K562 (cell line): ENCODE data around the gene AGL. TPM values are rescaled to one million over a fixed set of nuclear protein-coding genes. Genes with fewer than 3 reads are reported as not detected.

Experiments used
- ATAC-seq: fragments of 200-7000 bp; cut with Tn5 transposase; 3 replicates; pipeline ENCODE4 v1.9.1; 2020; ENCODE audit warnings: moderate library complexity
- BruUV-seq: library from RNA; stranded (reverse); fragments of 400-500 nt; replicated peaks from 2 replicates; lab custom pipeline; 2021; lab: Mats Ljungman, UMichigan
- CTCF ChIA-PET: fragments of 300-600 bp; formaldehyde crosslinking; extraction: SDS; loops from one replicate; lab custom pipeline; 2021; ENCODE audit warnings: low intra/inter-chr PET ratio; lab: Yijun Ruan, JAX
- POLR2A ChIA-PET: fragments of 300-600, 350-650 bp; sonication (Branson Sonifier 250); formaldehyde crosslinking; extraction: SDS; loops from one replicate; lab custom pipeline; 2021; ENCODE audit warnings: antibody characterized with exemption, inconsistent platforms; lab: Yijun Ruan, JAX
- DNase-seq, 4 experiments: peaks; one replicate each; pipeline versions ENCODE4 v3.0.0 to v3.0.0-alpha.2; 2011 to 2018; ENCODE audit warnings: low spot score in 3 of 4, mixed read lengths in 3 of 4; ENCODE audit errors: extremely low read depth in 1 of 4
- FAIRE-seq: peaks from 2 replicates; lab custom pipeline; 2011; peaks lifted over from hg19 to GRCh38; lab: Jason Lieb, UNC
- H2AFZ ChIP-seq: 2 replicates; pipeline ENCODE4 v1.6.0; 2011; ENCODE audit warnings: low read depth, low read length, control low read depth, inconsistent platforms
- H3K27ac ChIP-seq: fragments of 200-600 bp; 3 replicates; pipeline ENCODE4 v1.8.0; 2011; ENCODE audit warnings: low read depth, mild to moderate bottlenecking, control low read depth, inconsistent platforms, low read length, moderate library complexity, mixed read lengths; ENCODE audit errors: extremely low read depth
- H3K27me3 ChIP-seq, 2 experiments: fragments of 300-600 bp in 1 of 2; 2 replicates in 1 of 2; 3 replicates in 1 of 2; pipeline versions ENCODE4 v1.6.0 to v1.8.0; 2011; ENCODE audit warnings: inconsistent platforms in 2 of 2, low read length in 2 of 2, mild to moderate bottlenecking in 1 of 2, mixed read lengths in 1 of 2, moderate library complexity in 1 of 2; ENCODE audit not compliant: control insufficient read depth in 2 of 2, insufficient read depth in 2 of 2
- H3K36me3 ChIP-seq: fragments of 300-600 bp; 3 replicates; pipeline ENCODE4 v1.8.0; 2011; ENCODE audit warnings: mild to moderate bottlenecking, low read length, inconsistent platforms; ENCODE audit not compliant: control insufficient read depth, insufficient read depth
- H3K4me1 ChIP-seq, 2 experiments: fragments of 200-600 bp in 1 of 2; replicated peaks in 1 of 2; 2 replicates in 1 of 2; 3 replicates in 1 of 2; pipeline versions ENCODE4 v1.5.1 to v1.8.0; 2011; ENCODE audit warnings: inconsistent platforms in 2 of 2, low read length in 2 of 2, mild to moderate bottlenecking in 1 of 2, mixed read lengths in 1 of 2, moderate library complexity in 1 of 2; ENCODE audit not compliant: control insufficient read depth in 2 of 2, insufficient read depth in 2 of 2
- H3K4me2 ChIP-seq: 2 replicates; pipeline ENCODE4 v1.6.1; 2011; ENCODE audit warnings: low read length, control low read depth, inconsistent platforms, mixed read lengths; ENCODE audit not compliant: insufficient read depth
- H3K4me3 ChIP-seq: fragments of 200-600 bp; sonication (generic), shearing (Covaris generic); 2 replicates; pipeline ENCODE4 v1.5.1; 2016; ENCODE audit warnings: control low read depth, inconsistent platforms
- H3K79me2 ChIP-seq: fragments of 200-600 bp; 3 replicates; pipeline ENCODE4 v1.8.0; 2011; ENCODE audit warnings: low read length, inconsistent platforms; ENCODE audit not compliant: control insufficient read depth, insufficient read depth
- H3K9ac ChIP-seq, 2 experiments: 2 replicates each; pipeline versions ENCODE4 v1.6.0 to v1.6.1; 2011; ENCODE audit warnings: low read depth in 2 of 2, low read length in 2 of 2, control low read depth in 1 of 2, inconsistent platforms in 1 of 2, mild to moderate bottlenecking in 1 of 2, mixed read lengths in 1 of 2; ENCODE audit not compliant: insufficient read depth in 1 of 2
- H3K9me1 ChIP-seq: one replicate; pipeline ENCODE4 v1.6.0; 2011; ENCODE audit warnings: inconsistent platforms, mild to moderate bottlenecking, low read length, moderate library complexity; ENCODE audit not compliant: control insufficient read depth, insufficient read depth
- H3K9me3 ChIP-seq: replicated peaks from 2 replicates; pipeline ENCODE4 v1.5.1; 2011; ENCODE audit warnings: low read depth, low read length, inconsistent platforms; ENCODE audit not compliant: control insufficient read depth, insufficient read depth
- H4K20me1 ChIP-seq: replicated peaks from 2 replicates; pipeline ENCODE4 v1.6.1; 2011; ENCODE audit warnings: low read length, inconsistent platforms, mixed read lengths; ENCODE audit not compliant: control insufficient read depth, insufficient read depth
- C11orf30 ChIP-seq: fragments of 450-650 bp; IDR thresholded peaks from 2 replicates; pipeline ENCODE4 v1.6.1; 2016; ENCODE audit warnings: low read depth, mild to moderate bottlenecking
- GABPB2 ChIP-seq: fragments of 250-450 bp; sonication (Bioruptor Pico); conservative IDR thresholded peaks from 2 replicates; pipeline ENCODE4 v1.5.1; 2021; ENCODE audit warnings: mild to moderate bottlenecking
- IRF2 ChIP-seq: sonication (generic); formaldehyde crosslinking; IDR thresholded peaks from 2 replicates; pipeline ENCODE4 v1.8.1; 2022; ENCODE audit warnings: mild to moderate bottlenecking, missing genetic modification reagents
- KAT7 ChIP-seq: sonication (generic); formaldehyde crosslinking; IDR thresholded peaks from 2 replicates; pipeline ENCODE4 v1.8.0; 2022; ENCODE audit warnings: missing genetic modification reagents, mild to moderate bottlenecking, borderline replicate concordance
- L3MBTL2 ChIP-seq: fragments of 450-650 bp; IDR thresholded peaks from 2 replicates; pipeline ENCODE4 v1.6.1; 2016; ENCODE audit warnings: mild to moderate bottlenecking, moderate library complexity
- MEF2D ChIP-seq: conservative IDR thresholded peaks from 2 replicates; pipeline ENCODE4 v1.6.1; 2016; ENCODE audit warnings: low read depth, missing genetic modification characterization, missing compliant biosample characterization
- NCOA6 ChIP-seq: fragments of 450-650 bp; IDR thresholded peaks from 2 replicates; pipeline ENCODE4 v1.6.1; 2017; ENCODE audit warnings: mild to moderate bottlenecking
- NELFE ChIP-seq: IDR thresholded peaks from 2 replicates; pipeline ENCODE4 v1.6.1; 2011; ENCODE audit warnings: mild to moderate bottlenecking; ENCODE audit not compliant: insufficient read depth, insufficient read length
- NEUROD1 ChIP-seq: fragments of 150-350 bp; IDR thresholded peaks from 2 replicates; pipeline ENCODE4 v1.6.1; 2014; ENCODE audit warnings: borderline replicate concordance, low read length, low read depth; ENCODE audit not compliant: partially characterized antibody
- PHTF2 ChIP-seq: fragments of 250-450 bp; sonication (Bioruptor Pico); IDR thresholded peaks from 2 replicates; pipeline ENCODE4 v1.5.0; 2021; ENCODE audit warnings: mild to moderate bottlenecking
- SMAD1 ChIP-seq: fragments of 150-350 bp; IDR thresholded peaks from 2 replicates; pipeline ENCODE4 v1.6.1; 2014; ENCODE audit warnings: low read length, low read depth; ENCODE audit not compliant: partially characterized antibody
- TBP ChIP-seq: optimal IDR thresholded peaks from 2 replicates; pipeline ENCODE3; 2011; ENCODE audit warnings: low read depth, low read length, improper control_type of control experiment
- WHSC1 ChIP-seq: IDR thresholded peaks from one replicate; pipeline ENCODE4 v1.6.1; 2012; ENCODE audit warnings: low read length, control low read depth, inconsistent platforms
- ZNF184 ChIP-seq: sonication (generic); formaldehyde crosslinking; IDR thresholded peaks from 2 replicates; pipeline ENCODE4 v1.5.0; 2020; ENCODE audit warnings: missing genetic modification reagents
- ZNF239 ChIP-seq: fragments of 250-450 bp; sonication (Bioruptor Pico); IDR thresholded peaks from 2 replicates; pipeline ENCODE4 v1.4.0; 2020; ENCODE audit warnings: mild to moderate bottlenecking
- ZNF316 ChIP-seq: fragments of 450-650 bp; IDR thresholded peaks from 2 replicates; pipeline ENCODE4 v1.6.1; 2016
- ZNF695 ChIP-seq: fragments of 450-650 bp; formaldehyde crosslinking; IDR thresholded peaks from 2 replicates; pipeline ENCODE4 v1.4.0; 2020; ENCODE audit warnings: mild to moderate bottlenecking, moderate library complexity
- ZNF696 ChIP-seq: fragments of 250-450 bp; sonication (Bioruptor Pico); conservative IDR thresholded peaks from 2 replicates; pipeline ENCODE4 v1.4.0; 2020; ENCODE audit warnings: mild to moderate bottlenecking, moderate library complexity
- WGBS: fragments of 100-300 bp; shearing (Covaris generic); methylation state at CpG from one replicate; pipeline ENCODE4 v1.1.6; 2016; ENCODE audit warnings: low coverage, mixed read lengths; ENCODE audit not compliant: insufficient coverage; ENCODE audit errors: missing lambda C conversion rate; 5-methylcytosine and 5-hydroxymethylcytosine counted together
- in situ Hi-C: fragments of 300-500 bp; cut with MboI; formaldehyde crosslinking; loops from 4 replicates; pipeline ENCODE4 v1.15.0; 2018; ENCODE audit warnings: inconsistent platforms, mixed read lengths
- intact Hi-C: fragments of 100-400 bp; cut with micrococcal nuclease; formaldehyde crosslinking; loops from 2 replicates; pipeline ENCODE4 v1.14.2; 2022
- polyA plus RNA-seq, 8 experiments: library from polyadenylated mRNA; depleted of rRNA in 4 of 8; stranded (reverse) in 5 of 8; unstranded in 3 of 8; fragments of >200 nt; fragmentation: Nextera tagmentation in 2 of 8; fragmentation: Illumina TruSeq in 1 of 8; extraction: Ambion mirVana in 2 of 8; extraction: Trizol in 1 of 8; gene quantifications; 2 replicates each; pipeline versions ENCODE4 v1.2.1 to v1.2.3, GENCODE V29; 2011 to 2014; ENCODE audit warnings: inconsistent platforms in 1 of 8, missing spikeins in 1 of 8
- total RNA-seq, 7 experiments: library from RNA; depleted of rRNA in 6 of 7; stranded (reverse); fragments of >200 nt in 6 of 7; fragmentation: Illumina TruSeq in 2 of 7; extraction: Trizol in 2 of 7; gene quantifications; 2 replicates each; pipeline versions ENCODE4 v1.2.1 to v1.2.3, GENCODE V29; 2011 to 2021; ENCODE audit warnings: low replicate concordance in 1 of 7
- TF ChIP-seq, protein P1 (sequence below): IDR thresholded peaks from 3 replicates; pipeline ENCODE4 v1.6.1; 2011; ENCODE audit warnings: borderline replicate concordance, mild to moderate bottlenecking, moderate library complexity; ENCODE audit not compliant: insufficient read length; ENCODE audit errors: extremely low read depth
- TF ChIP-seq, protein P2 (sequence below): fragments of 250-450 bp; sonication (Bioruptor Pico); IDR thresholded peaks from 2 replicates; pipeline ENCODE4 v1.5.0; 2021; ENCODE audit warnings: mild to moderate bottlenecking, borderline replicate concordance

The AGL gene
- total and polyA plus RNA-seq, 9 of the 15 experiments (the other 6 are each of a cell fraction or from before 2014, with no cell fraction given): 6.3 to 20.4 (median 12.4) TPM

DNA sequence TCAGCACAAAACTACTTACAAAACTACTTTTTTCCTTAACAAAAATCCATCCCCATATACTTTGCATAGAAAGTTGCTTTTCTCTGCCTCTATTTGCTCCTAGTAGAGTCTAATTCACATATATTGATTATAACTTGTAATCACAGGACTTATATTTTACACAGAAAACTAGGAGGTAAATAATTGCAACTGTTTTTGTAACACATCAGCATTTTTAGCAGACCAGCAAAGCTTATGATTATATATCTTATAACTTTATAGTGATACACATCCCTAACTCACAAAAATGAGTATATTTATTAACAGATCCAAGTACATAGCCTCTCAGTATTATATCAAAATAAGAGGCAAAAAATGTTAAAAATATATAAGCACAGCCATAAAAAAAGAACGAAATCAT lies 102.4 kb downstream of the AGL start (continued):
- TF ChIP-seq MEF2D (tag) (no peak), PHTF2 (CRISPR knock-in tag) (no peak), L3MBTL2 (no peak), ZNF316 (peak; percentile 68), NCOA6 (no peak), KAT7 (CRISPR knock-in tag) (no peak), C11orf30 (peak; percentile 40; the same call in 1 of the 2 replicates)
- TF ChIP-seq, protein P1, sequence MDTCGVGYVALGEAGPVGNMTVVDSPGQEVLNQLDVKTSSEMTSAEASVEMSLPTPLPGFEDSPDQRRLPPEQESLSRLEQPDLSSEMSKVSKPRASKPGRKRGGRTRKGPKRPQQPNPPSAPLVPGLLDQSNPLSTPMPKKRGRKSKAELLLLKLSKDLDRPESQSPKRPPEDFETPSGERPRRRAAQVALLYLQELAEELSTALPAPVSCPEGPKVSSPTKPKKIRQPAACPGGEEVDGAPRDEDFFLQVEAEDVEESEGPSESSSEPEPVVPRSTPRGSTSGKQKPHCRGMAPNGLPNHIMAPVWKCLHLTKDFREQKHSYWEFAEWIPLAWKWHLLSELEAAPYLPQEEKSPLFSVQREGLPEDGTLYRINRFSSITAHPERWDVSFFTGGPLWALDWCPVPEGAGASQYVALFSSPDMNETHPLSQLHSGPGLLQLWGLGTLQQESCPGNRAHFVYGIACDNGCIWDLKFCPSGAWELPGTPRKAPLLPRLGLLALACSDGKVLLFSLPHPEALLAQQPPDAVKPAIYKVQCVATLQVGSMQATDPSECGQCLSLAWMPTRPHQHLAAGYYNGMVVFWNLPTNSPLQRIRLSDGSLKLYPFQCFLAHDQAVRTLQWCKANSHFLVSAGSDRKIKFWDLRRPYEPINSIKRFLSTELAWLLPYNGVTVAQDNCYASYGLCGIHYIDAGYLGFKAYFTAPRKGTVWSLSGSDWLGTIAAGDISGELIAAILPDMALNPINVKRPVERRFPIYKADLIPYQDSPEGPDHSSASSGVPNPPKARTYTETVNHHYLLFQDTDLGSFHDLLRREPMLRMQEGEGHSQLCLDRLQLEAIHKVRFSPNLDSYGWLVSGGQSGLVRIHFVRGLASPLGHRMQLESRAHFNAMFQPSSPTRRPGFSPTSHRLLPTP: no peak

DNA sequence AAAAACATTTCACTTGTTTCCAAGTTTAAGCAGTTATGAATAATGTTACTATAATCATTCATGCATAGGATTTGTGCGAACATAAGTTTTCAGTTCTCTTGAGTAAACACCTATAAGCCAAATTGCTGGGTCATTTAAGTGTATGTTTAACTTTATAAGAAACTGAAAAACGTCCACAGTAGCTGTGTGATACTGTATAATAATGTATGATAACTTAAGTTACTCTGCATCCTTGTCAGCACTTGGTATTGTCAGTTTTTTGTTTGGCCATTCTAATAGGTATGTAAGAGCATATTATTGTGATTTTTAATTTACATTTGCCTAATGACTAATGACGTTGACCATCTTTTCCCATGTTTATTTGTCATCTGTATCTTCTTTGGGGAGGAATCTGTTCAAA lies 105.2 kb downstream of the AGL start:
- Histone ChIP-seq H3K79me2 (no peaks in the 10 kb centered on the region), H3K9ac (no peak overlapping the region), H3K4me3 (no peak overlapping the region), H3K9me3 (no peaks in the 10 kb centered on the region), H3K4me2 (no peak overlapping the region), H3K27me3 (no peaks in the 10 kb centered on the region), H3K36me3 (no peaks in the 10 kb centered on the region), H4K20me1 (no peaks in the 10 kb centered on the region), H3K4me1 (peaks cover 6% of the 10 kb centered on the region in 2 experiments; a peak in 2 of 5 replicates), H3K9me1 (no peaks in the 10 kb centered on the region), H2AFZ (no peak overlapping the region), H3K27ac (no peak overlapping the region)
- 42% methylated on average over 3 of the region's 3 CpGs for WGBS
- in situ Hi-C loops: no loop called here
- ChIA-PET CTCF (no interaction called here), POLR2A (no interaction called here)
- no peak for ATAC-seq
- DNase-seq: no peak
- no peak for FAIRE-seq
- intact Hi-C loops: loop anchor here (5.0 kb wide), 1 partner anchor 148 kb away; no protein-coding TSS in a partner anchor
- BruUV-seq: no TSS peak
- TF ChIP-seq NELFE: no peak
- TF ChIP-seq ZNF695: no peak
- no peak for TF ChIP-seq WHSC1
- TF ChIP-seq ZNF239 (CRISPR knock-in tag): no peak
- no peak for TF ChIP-seq SMAD1
- TF ChIP-seq, protein P2, sequence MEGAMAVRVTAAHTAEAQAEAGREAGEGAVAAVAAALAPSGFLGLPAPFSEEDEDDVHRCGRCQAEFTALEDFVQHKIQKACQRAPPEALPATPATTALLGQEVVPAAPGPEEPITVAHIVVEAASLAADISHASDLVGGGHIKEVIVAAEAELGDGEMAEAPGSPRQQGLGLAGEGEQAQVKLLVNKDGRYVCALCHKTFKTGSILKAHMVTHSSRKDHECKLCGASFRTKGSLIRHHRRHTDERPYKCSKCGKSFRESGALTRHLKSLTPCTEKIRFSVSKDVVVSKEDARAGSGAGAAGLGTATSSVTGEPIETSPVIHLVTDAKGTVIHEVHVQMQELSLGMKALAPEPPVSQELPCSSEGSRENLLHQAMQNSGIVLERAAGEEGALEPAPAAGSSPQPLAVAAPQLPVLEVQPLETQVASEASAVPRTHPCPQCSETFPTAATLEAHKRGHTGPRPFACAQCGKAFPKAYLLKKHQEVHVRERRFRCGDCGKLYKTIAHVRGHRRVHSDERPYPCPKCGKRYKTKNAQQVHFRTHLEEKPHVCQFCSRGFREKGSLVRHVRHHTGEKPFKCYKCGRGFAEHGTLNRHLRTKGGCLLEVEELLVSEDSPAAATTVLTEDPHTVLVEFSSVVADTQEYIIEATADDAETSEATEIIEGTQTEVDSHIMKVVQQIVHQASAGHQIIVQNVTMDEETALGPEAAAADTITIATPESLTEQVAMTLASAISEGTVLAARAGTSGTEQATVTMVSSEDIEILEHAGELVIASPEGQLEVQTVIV (CRISPR knock-in tag): no peak
- no peak for TF ChIP-seq TBP
- no peak for TF ChIP-seq GABPB2 (CRISPR knock-in tag)
- no peak for TF ChIP-seq ZNF696 (CRISPR knock-in tag)
- TF ChIP-seq NEUROD1: no peak
- no peak for TF ChIP-seq IRF2
- TF ChIP-seq ZNF184 (CRISPR knock-in tag): no peak
